Stimulated activated CD4-positive, alpha-beta T cell treated with anti-CD3 and anti-CD28 coated beads, Interleukin-4, amount 100 ng/mL, for 1 hour (primary cell): Measurements from ENCODE around the gene RC3H2.
A peak's percentile ranks its signal among the peaks of the same experiment; 100 is the strongest.

Source experiments
- DNase-seq: peaks from one replicate; pipeline ENCODE4 v3.0.0-alpha.2; 2020

RC3H2 gene, protein sequence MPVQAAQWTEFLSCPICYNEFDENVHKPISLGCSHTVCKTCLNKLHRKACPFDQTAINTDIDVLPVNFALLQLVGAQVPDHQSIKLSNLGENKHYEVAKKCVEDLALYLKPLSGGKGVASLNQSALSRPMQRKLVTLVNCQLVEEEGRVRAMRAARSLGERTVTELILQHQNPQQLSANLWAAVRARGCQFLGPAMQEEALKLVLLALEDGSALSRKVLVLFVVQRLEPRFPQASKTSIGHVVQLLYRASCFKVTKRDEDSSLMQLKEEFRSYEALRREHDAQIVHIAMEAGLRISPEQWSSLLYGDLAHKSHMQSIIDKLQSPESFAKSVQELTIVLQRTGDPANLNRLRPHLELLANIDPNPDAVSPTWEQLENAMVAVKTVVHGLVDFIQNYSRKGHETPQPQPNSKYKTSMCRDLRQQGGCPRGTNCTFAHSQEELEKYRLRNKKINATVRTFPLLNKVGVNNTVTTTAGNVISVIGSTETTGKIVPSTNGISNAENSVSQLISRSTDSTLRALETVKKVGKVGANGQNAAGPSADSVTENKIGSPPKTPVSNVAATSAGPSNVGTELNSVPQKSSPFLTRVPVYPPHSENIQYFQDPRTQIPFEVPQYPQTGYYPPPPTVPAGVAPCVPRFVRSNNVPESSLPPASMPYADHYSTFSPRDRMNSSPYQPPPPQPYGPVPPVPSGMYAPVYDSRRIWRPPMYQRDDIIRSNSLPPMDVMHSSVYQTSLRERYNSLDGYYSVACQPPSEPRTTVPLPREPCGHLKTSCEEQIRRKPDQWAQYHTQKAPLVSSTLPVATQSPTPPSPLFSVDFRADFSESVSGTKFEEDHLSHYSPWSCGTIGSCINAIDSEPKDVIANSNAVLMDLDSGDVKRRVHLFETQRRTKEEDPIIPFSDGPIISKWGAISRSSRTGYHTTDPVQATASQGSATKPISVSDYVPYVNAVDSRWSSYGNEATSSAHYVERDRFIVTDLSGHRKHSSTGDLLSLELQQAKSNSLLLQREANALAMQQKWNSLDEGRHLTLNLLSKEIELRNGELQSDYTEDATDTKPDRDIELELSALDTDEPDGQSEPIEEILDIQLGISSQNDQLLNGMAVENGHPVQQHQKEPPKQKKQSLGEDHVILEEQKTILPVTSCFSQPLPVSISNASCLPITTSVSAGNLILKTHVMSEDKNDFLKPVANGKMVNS

DNA sequence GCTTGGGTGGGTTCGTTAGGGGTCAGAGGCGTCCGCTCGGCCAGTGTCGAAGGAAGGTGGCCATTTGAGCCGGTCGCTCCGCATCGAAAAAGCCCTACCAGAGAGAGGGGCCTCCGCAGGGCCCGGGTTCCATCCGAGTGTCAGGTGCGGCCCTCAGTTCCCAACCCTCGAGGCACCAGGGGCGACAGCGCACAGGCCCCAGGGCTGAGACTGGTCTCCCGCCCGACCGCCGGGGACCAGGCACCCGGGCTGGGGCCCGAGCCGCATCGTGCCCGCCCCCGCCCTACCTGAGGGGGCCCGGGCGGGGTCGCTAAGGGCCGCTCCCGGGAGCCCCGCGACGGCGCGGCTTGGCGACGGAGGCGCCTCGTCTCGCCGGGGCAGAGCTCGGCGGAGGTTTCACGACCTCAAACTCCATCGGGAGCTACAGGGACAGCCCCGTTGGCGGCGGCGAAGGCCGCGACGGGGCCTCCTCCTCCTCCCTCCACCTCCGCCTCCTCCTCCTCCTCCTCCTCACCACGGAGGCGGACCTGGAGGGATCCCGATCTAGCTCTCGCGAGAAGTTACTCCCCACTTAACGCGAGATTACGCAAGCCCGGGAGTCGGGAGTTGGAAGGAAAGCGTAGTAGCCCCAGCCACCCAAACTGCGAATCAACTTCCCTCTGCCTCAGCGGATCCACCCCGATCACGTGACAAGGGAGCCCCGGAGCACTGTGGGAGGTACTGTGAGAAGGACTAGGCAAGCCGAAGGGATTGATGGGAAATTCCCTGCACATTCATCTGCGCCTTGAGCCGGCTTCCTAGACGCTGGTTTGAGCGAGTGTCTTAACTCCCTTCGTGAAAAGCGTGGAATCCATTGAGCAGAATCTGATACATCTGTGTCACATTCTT, at the start of gene RC3H2:
RC3H2 (minus strand) TSS at position 537 of the 888 bp plus-strand sequence. CDS start 7,850 bp downstream, outside the sequence.
- DNase-seq = peak; percentile 92

DNA sequence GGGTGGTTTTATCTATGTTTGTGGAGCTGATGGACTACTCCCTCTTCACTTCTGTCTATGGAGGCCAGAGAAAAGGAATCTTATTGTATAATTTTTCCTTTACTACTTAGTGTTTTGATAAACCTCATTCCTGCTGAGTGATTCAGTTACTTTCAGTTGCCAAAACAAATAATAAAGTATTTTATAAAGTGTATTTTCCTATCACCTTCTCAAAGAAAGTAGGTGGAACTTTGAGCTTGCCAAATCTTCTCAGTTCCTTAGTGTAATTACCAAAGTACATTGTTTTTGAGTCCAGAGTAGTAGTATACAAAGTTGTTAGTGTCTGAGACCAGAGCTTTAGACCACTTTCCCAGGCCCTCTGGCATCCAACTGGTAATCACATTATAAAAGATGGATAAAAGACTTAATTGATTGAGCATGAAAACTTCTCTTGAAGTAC, 49.1 kb upstream of the RC3H2 start:
- DNase-seq = no peak

DNA sequence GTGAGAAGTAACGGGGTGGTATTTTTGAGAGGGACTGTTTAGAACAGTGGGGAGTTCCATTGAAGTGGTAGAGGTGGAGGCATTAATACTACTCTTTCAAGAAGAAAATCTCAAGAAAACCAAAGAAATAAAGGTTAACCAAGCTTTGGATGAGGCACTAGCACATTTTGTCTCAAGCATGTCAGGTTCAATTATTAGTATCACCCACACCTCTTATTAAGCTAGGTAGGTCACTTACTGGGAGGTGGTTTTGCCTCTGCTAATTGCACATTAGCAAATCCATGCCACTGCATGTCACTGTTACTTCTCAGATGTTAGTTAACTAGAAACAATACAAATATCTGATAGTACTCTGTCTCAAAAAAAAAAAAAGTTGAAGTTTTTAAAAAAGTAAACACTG, 45.9 kb upstream of the RC3H2 start:
- no peak for DNase-seq

DNA sequence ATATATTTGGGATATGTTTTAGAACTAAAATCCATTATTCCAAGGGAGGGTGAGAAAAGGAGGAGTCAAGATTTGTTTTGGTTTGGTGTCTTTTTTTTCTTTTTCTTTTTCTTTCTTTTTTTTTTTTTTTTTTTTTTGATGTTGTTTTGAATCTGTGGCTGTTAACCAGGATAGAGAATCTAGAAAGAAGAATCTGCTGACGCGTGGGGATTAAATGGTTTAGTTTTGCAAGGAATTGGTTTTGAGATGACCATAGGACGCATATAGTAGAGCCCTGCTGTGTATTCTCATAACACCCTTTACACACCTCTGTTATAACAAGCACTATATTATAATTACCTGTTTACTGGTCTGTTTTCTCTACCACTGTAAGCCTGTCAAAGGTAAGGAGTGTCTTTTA, 45.1 kb upstream of the RC3H2 start:
- DNase-seq = no peak

DNA sequence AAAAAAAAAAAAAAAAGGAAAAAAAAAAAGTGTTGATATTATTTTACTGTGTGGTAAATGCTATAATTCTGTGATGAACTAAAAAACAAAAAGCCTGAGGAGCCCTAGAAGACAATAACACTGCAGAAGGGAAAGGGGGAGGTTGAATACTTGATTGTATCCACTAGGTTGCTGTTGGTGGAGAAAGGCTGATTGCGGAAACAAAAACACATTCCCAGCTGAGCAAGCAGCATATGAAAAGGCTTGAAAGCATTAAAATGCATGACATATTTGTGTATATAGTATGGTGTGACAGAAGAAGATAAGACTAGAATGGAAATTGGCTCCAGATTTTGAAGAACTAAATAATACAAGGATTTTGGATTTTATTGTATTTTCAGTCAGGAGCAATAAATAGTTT, 44.5 kb upstream of the RC3H2 start:
- no peak for DNase-seq

DNA sequence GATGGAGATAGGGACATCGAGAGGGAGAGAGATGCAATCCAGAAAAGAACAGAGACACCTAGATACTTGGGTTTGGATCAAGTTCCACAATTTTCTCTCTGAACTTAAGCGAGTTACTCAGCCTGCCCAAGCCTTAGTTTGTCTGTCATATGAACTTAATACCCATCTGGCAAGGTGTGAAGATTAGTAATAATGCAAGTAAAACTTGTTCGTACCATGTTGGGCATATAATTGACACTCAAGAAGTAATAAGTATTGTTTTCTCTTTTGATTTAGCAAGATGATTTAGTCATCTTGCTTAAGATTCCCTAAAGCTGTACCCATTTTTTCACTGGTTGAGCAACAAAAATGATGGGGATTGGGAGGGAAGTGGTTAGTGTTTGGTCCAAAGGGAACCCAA, 43.2 kb upstream of the RC3H2 start:
- DNase-seq = no peak

DNA sequence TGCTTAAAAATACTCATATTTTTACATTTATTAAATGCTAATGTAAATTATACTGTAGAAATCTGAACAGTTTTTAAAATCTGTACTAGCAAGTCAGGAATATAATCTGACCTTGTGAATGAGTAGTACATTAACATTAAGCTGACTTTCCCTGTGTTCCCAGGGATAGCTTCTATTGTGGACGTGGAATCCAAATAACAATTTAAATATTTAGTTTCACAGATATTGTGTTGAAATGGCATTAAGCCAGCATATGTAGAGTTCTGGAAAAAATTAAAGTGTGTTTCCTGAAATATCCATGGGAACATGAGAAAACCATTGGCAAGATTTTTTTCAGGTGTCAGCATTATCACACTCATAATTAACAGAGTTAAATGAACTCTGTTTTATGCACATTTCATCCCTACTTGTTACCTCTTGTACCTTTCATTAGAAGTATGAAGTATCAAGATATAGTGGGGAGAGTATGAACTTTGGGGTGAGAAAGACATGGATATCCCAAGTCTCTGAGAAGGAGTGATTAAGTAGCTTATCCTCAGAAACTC, 41.4 kb upstream of the RC3H2 start:
- DNase-seq = no peak

DNA sequence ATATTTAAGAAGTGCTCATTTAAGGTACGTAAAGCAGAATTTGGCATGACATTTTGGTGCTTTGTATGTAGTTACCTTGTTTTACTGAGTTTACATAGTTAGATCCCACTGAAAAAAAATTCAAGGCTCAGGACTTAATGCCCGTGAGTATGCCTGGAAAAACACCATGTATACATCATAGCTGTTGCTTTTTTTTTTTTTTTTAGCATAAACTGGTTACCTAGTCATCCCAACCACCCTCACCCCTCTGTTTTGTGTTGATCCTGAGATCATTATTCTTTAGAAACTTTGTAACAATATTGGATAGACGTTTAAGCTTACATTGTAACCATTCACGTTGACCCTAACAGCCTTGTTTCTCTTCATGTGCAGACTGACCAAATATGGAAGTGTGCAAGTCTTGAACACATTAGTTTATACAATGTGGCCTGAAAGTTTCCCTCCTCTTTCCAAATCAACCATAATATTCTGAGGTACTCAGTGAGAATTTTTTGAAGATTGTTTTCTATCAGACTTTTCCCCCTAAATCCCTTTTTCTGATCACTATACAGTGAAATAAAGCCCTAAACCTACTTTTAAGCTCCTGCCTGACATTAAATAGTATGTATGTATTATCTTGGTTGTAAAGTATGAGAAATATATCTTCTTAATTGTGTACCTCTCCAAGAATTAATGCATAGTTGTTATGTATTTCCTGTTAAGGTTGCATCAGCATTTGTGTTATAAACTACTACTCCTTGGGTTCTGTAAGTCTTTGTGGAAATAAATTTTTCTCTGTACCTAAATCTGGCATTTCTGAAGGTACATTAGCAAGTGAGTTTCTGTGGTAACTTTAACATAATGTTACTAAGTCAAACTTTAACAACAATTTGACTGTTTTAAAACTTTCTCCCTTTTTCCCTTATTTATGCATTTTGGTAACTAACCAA, 40.1 kb upstream of the RC3H2 start:
- DNase-seq = no peak

DNA sequence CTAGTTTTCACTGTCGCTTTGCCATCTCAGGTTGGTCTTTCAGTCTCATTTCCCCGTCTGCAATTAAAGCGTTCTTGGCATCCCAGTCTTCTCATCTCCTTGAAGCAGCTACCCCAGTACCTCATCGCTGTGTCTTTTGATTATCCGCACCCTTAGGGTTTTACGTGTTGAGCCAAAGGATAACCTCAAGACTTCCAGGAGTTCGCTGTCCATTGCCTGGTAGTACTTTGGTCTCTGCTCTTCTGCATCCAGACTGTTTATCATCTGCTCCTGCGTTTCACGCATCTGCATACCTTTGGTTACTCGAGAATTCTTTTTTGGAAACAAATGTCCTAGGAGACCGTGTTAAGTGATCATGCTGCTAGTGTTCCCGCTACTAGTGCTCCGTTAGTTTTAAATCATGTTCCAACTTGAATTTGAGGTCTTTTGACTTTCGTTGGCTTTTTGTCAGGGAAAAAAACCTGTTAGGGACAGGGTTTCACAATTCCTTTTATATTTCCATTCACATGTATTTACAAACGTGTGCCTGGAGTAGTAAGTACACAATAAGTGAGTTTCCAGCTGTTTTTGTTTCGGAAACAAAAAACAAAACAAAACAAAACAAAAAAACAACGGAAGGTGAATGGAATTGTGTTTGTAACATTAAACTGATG, 36.5 kb upstream of the RC3H2 start:
- DNase-seq = no peak

DNA sequence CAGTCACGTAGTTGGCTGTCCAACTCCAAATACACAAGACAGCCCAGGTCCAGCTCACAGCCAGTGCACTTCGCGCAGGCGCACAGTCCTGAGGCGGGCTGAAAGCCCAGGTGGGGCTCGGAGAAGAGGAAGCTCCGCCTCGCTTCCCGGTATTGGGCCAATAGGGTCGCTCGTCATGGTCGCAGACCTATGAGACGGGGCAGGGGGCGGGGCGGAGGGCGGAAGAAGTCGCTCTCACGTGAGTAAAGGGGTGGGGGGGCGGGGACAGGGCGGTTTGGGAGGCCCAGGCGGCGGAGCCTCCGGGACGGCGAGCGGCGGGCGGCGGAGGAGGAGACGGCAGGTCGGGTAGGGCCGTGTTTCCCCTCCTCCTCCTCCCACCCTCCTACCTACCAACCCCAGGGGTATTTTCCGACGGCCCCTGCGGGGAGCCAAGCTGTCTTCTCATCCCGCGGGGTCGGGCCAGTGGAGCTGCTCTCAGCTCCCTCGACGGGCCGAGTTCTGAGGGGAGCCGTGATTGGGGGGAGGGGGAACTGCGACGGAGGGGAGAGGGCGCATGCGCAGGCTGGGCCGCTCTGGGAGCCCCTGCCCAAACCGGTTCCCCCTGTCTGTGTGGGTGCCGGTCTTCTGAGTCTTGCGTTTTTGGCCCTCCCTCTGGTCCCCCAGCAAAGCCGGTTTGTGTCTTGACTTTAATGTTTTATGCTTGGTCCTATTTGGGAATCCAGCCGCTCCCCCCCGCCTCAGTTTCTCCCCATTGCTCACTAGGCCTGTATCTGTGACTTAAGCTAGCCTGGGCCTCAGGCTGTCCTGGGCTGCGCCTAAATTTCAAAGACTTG, 35.8 kb upstream of the RC3H2 start, which contains the start of gene RABGAP1:
RABGAP1 (plus strand) TSS at position 272 of the 833 bp plus-strand sequence. CDS start 16,040 bp downstream, outside the sequence.
- DNase-seq = peak; percentile 99

DNA sequence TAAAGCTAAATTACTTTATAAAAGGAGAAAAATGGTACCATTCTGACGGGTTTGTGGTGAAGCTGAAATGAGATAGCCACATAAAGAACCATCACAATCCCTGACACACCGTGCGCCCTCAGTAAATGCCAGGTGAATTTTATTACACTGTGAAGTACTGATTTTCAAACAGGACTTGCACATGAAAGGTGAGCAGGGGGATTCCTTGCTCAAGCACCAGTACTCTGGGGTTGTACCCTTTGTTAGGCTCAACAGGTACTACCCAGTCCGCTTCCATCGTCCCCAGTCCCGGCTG, 35.2 kb upstream of the RC3H2 start:
- no peak for DNase-seq

DNA sequence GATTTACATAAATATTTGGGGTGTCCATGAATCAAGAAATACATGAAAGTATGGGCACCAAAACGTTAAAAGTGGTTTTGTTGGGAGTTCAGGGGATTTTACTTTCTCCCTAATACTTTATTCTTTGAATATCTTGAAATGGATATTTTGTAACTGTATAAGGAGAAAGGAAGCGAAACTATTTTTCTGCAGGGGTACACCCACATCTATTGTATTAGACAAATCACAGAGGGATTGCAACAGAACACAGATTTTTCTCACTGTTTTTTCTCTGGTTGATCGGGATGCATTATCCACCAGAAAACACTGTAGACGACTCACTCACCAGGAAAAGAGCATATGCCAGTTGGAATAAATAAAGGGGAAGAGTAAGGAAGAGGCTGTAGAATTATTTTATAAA, 34.4 kb upstream of the RC3H2 start:
- DNase-seq = no peak

DNA sequence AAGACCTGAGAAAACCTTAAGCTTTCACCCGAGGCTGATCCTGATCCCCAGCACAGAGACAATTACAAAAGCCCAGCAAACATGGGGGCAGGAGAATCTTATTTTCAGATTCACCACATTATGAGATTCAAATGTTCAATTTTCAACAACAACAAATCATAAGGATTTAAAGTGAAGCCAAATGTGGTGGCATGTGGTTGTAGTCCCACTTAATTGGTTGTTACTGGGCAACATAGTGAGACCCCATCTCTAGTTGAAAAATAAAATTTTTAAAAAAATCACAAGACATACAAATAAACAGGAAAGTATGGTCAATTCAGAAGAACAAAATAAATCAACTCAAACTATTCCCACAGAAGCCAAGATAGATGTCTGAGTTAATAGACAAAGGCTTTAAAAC, 31.7 kb upstream of the RC3H2 start:
- no peak for DNase-seq

DNA sequence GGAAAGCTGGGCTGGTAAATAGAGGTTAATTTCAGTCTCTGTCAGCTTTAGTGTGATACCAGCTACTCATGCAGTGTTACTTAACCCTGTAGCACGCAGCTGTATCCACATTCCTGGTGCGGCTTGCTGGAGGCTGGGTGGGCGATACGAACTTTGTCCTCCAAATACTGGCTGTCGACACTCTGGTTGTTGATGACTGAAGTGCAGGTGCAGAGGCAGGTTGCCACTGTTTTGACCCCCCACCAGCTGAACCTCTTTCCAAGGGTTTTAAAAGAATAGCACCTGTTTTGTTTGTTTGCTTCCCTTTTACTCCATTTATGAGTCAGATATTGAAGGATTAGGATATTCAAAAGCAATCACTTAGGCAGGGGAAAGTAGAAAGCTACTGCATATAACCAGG, 31.3 kb upstream of the RC3H2 start:
- no peak for DNase-seq

DNA sequence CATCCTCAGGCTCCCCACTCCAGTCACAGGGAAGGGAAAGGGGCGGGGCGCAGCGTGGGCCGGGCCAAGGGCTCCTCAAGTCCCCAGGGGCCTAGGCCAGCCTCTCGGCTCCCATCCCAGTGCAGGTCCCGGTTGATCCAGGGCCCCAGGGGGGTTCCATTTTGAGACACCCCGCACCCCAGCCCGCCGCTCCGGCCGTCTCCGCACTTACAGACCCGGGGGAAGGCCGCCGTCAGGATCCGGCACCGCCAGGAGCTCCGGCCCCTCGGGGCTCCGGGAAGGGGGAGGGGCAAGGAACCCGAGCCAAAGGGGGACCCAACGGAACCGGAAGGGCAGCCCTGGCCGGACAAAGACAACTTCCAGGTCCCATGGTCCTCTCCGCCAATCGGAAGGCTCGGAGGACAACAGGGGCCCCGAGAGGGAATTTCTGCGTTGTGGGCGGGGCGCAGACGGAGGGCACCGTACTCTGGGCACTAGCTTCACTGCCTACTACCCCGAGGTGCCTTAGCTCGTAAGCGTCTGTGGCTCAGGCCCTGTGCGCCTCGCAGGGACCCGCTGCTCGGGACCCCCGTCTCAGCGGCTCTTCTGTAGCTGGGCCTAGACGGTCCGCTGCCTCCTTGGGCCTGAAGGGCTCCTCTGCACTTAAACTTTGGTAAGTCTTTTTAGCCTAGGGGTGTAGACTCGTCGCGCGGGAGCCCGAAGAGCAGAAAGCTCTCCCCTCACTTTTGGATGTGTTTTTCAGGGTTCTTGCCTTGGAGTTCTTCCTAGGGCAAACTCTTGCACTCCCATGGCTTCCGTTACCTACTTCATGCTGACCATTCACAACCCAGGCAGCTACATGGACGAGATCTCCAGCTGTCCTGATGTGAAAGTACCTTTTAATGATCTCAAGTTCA, 26.3 kb upstream of the RC3H2 start, which contains the start of gene ZBTB26:
ZBTB26 (minus strand) TSS at position 287 of the 896 bp plus-strand sequence. CDS start 11,578 bp downstream, outside the sequence.
- peak; percentile 90 for DNase-seq

DNA sequence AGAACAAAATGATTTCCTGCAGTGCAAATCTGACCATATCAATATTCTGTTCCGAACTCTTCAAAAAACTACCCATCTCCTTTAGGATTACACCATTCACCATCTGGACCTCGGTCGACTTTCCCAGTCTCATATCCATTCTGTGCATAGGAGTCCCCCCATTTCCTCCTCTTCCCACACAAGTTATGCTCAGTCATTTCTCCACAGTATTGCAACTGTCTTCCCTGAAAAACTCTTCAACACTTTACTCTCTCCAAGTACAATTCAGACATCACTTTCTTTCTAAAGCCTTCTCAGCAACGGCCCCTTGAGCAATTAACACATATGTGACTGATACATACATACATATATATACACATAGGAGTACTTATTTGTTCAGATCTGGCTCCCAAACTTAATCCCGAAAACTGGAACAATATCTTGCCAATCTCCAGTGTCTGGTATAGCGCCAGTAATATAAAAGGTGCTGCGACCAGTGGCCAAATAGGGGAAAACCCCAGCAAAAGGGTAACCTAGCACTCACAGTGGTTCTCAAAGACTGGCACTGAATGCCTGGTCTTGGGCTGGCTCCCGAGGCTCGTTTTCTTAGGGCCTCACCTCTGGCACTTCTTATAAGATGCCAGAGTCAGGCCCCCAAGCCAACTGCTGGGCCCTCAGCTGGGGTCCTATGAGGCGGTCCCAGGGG, 25.5 kb upstream of the RC3H2 start:
- DNase-seq = no peak

DNA sequence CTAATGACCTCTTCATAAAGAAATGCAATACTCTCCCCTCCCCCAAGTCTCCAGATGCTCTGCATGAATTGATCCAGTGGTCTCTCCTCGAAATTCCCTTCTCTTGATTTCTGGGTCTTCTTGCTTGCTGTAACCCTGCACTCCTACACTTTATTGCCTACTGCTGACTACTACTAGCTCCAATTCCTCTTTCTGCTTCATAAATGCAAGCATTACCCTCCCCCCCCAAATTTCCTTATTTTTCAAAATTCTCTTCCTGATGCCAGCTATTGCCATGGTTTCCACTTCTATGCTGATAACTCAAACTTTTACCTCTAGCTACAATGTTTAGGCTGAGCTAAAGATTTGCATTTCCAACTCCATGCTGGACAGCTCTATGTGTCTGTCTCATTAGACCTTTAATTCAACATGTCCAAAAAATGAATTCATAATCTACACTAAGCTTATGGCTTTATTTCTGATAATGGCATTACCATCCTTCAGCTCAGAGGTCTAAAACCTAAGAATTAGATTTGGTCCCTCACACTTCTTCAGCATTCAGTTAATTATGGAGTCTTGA, 24.7 kb upstream of the RC3H2 start:
- no peak for DNase-seq
